BJ (cell line): Measurements from ENCODE around the gene RPP40. TPM values are rescaled to one million over a fixed set of nuclear protein-coding genes. Genes with fewer than 3 reads are reported as not detected.

Experiments
- CTCF ChIA-PET: fragments of 350-600 bp; formaldehyde crosslinking; extraction: SDS; loops from one replicate; lab custom pipeline; 2021; ENCODE audit warnings: antibody characterized with exemption, inconsistent platforms; lab: Yijun Ruan, JAX
- POLR2A ChIA-PET: fragments of 300-600 bp; sonication (Branson Sonifier 250); formaldehyde crosslinking; extraction: SDS; loops from one replicate; lab custom pipeline; 2021; ENCODE audit warnings: antibody characterized with exemption; lab: Charles Lee
- DNase-seq: peaks from one replicate; pipeline ENCODE4 v3.0.0-alpha.2; 2011; ENCODE audit warnings: low read depth
- H3K27me3 ChIP-seq: 2 replicates; pipeline ENCODE4 v1.6.0; 2011; ENCODE audit warnings: low read length; ENCODE audit not compliant: control insufficient read depth, insufficient read depth
- H3K36me3 ChIP-seq: 2 replicates; pipeline ENCODE4 v1.5.1; 2011; ENCODE audit warnings: low read length; ENCODE audit not compliant: control insufficient read depth, insufficient read depth
- H3K4me3 ChIP-seq: 2 replicates; pipeline ENCODE4 v1.5.1; 2011; ENCODE audit warnings: low read depth, mild to moderate bottlenecking, control low read depth, low read length
- CTCF ChIP-seq: IDR thresholded peaks from 2 replicates; pipeline ENCODE4 v1.5.1; 2011; ENCODE audit warnings: low read depth, mild to moderate bottlenecking, control low read depth, inconsistent platforms, low read length, moderate library complexity; ENCODE audit not compliant: insufficient read depth
- polyA plus RNA-seq: library from polyadenylated mRNA; depleted of rRNA; stranded (reverse); fragments of >200 nt; gene quantifications from 2 replicates; pipeline ENCODE4 v1.2.3, GENCODE V29; 2011

RPP40 gene
- polyA plus RNA-seq, 1 experiment, result 5.6 TPM

DNA sequence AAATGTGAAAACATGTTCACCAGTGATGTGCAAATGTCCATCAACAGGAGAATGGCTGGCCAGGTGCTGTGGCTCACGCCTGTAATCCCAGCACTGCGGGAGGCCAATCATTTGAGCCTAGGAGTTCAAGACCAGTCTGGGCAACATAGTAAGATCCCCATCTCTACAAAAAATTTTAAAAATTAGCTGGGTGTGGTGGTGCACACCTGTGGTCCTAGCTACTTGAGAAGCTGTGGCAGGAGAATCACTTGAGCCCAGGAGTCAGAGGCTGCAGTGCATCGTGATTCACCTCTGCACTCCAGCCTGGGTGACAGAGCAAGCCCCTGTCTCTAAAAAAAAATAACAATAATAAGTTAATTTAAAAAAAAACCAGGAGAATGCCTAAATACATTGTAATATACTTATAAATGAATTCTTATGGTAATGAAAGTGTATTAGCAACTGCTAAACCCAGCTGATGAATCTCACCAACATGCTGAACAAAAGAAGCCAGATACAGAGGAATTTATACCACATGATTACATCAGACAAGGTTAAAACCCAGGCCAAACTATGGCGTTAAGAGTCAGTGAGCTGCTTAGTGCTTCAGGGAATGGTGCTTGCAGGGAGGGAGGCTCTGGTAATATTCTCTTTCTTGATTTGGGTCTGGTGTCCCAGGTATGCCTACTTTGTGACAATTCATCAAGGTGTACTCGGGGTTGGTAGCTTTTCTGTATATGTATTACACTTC, 36.4 kb downstream of the RPP40 start:
- no peak for TF ChIP-seq CTCF
- DNase-seq, result no peak
- POLR2A ChIA-PET, result no interaction called here
- CTCF ChIA-PET, result interaction anchor here (0.7 kb wide), 1 partner anchor 1667 kb away, joined by 3 read pairs; no protein-coding TSS in a partner anchor
- no peak overlapping the region for H3K4me3 ChIP-seq
- H3K27me3 ChIP-seq, result peaks cover 12% of the 10 kb centered on the region
- no peaks in the 10 kb centered on the region for H3K36me3 ChIP-seq

GRCh38 chr6:4965562-4966389, 38.1 kb downstream of the RPP40 start:
- ChIA-PET POLR2A (no interaction called here), CTCF (no interaction called here)
- Histone ChIP-seq H3K27me3 (peaks cover 9% of the 10 kb centered on the region), H3K36me3 (no peaks in the 10 kb centered on the region), H3K4me3 (no peak overlapping the region)
- TF ChIP-seq CTCF, result no peak
- no peak for DNase-seq

DNA sequence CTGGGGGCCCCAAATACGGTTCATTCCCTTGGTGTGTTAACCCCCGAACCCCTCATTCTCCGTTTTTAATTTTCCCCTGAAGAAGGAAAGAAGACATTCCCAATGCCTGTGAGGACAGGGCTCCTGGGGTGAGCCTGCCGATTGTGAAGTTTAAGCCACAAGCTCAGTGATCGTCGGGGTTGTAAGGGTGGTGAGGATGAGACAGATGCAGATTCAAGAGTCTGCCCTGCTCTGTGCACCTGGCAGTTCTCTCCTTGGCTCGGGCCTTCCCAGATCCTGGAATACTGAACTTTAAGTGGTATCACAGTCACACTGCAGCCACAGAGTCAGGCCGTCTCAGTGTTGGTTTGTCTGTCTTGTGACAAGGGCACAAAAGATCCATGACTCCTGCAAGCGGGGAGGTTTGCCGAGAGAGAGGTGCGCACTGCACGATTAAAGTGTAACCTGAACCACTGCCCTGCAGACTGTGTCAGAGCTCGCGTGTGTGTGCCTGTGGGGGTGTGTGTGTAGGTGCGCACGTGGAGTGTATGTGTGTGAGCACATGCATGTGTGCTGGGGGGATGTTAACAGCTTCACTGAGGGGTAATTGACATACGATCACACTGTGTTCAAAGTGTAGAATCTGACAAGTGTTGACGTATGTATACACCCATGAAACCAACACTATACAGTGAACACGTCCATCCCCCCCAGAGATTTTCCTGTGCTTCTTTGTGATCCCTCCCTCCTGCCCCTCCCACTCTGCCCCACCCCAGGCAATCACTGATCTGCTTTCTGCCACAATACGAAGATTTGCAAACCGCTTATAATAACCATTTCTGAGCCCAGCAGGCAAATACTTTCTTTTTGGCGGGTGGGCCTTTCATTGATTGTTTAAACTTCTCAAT, 38.9 kb downstream of the RPP40 start:
- H3K27me3 ChIP-seq, result peaks cover 5% of the 10 kb centered on the region
- no peaks in the 10 kb centered on the region for H3K36me3 ChIP-seq
- no peak overlapping the region for H3K4me3 ChIP-seq
- TF ChIP-seq CTCF, result no peak
- DNase-seq, result no peak
- CTCF ChIA-PET, result no interaction called here
- POLR2A ChIA-PET, result interaction anchor here (0.6 kb wide), 1 partner anchor 10 kb away, joined by 3 read pairs; no protein-coding TSS in a partner anchor

GRCh38 chr6:4962905-4963304, 40.9 kb downstream of the RPP40 start:
- no peak for TF ChIP-seq CTCF
- POLR2A ChIA-PET, result interaction anchor here (0.6 kb wide), 1 partner anchor 592 kb away, joined by 4 read pairs; no protein-coding TSS in a partner anchor
- Histone ChIP-seq H3K36me3 (no peaks in the 10 kb centered on the region), H3K27me3 (peaks cover 5% of the 10 kb centered on the region; the same call in 1 of the 2 replicates), H3K4me3 (no peak overlapping the region)
- CTCF ChIA-PET, result no interaction called here
- DNase-seq, result no peak
